Smooth muscle cell of bladder (primary cell): ENCODE results near the gene COX8C. TPM values are rescaled to one million over a fixed set of nuclear protein-coding genes. Genes with fewer than 3 reads are reported as not detected.

Experiments
- total RNA-seq: library from RNA; depleted of rRNA; stranded (reverse); fragments of >200 nt; gene quantifications from 2 replicates; pipeline ENCODE4 v1.2.3, GENCODE V29; 2014

COX8C gene, protein sequence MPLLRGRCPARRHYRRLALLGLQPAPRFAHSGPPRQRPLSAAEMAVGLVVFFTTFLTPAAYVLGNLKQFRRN
- not detected in 2 replicates for total RNA-seq

DNA sequence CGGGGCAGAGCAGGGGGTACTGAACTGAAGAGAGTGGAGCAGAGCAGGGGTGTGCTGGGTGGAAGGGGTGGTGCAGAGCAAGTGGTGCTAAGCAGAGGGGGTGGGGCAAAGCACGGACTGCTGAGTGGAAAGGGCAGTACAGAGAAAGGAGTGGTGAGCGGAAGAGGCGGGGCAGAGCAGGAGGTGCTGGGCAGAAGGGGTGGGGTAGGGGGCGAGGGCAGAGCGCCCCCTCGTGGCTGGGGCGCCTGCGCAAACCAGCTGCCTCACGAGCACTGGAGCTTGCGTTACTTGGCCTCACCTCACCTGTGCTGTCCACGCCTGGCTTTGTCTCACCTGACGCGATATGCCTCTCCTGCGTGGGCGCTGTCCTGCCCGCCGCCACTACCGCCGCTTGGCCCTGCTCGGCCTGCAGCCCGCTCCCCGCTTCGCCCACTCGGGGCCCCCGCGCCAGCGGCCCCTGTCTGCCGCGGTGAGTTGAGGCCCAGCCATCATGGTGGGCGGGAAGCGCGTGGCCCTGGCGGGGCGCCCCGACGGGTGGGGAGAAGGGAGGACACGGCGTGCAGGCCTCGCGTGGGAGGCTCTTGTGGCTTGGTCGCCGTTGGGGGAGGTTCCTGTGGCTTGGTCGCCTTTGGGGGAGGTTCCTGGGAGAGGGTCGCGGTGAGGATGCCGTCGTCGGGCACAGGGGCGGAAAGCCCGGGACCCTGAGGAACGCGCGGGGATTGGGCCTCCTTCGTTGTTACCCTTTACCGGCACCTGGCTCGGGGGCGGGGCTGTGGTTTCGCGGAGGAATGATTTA lies at the start of gene COX8C:
Gene COX8C, plus strand, starts transcription at position 257 of the 796 bp plus-strand sequence. Its CDS starts 87 bp downstream, at position 344.

DNA sequence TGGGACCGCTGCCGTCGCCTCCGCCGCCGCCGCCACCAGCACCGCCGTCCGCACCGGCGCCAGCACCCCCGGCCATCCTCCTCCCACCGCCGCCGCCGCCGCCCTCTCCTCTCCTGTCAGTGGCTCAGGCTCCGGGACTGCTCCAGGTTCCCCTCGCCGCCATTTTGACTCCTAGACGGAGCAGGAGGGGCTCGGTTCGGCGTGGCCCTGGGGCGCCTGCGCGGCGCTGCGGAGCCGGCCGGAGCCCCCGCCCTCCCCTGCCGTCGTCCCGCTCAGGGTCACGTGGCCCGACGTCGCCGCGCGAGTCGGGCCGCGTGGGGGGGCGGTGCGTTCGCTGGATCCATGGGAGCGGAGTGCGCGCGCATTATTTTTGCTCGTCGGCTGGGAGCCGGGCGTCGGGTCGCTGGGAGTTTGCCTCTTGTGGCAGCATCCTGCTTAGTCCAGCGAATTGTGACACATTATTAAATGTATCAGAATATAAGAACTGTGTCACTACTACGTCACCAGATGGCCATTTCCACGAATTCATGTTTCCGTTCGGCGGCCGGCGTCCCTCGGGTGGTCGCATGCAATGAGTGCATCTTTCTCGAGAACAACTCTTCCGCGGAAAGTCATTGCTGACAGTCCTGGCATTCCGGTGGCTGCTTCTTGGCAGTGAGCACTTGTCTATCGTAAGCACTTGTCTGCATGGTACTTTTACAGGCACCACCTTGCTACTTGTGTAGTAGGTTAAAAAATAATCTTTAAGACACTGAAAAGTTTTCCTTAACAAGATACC lies 13.9 kb upstream of the COX8C start, which contains the start of gene BTBD7:
Gene BTBD7, minus strand, starts transcription at position 184 of the 778 bp plus-strand sequence. CDS start 36,985 bp downstream, outside the sequence.

Other genes starting within 250 kb of the COX8C start
- 7.3 and 9.4 TPM in 2 replicates for gene ITPK1, start 231.3 kb upstream of the COX8C start, total RNA-seq
- 11.4 and 11.9 TPM in 2 replicates for gene MOAP1, start 162.3 kb upstream of the COX8C start, total RNA-seq
- gene LYSET, start 161.9 kb upstream of the COX8C start, total RNA-seq, result 5.4 and 7.5 TPM in 2 replicates
- 10.5 and 12.4 TPM in 2 replicates for gene GON7, start 140.1 kb upstream of the COX8C start, total RNA-seq
- 18.1 and 18.2 TPM in 2 replicates for gene UBR7, start 139.9 kb upstream of the COX8C start, total RNA-seq
- 18.1 and 24.9 TPM in 2 replicates for gene BTBD7, start 14.1 kb upstream of the COX8C start, total RNA-seq
- gene UNC79, start 83.8 kb downstream of the COX8C start, total RNA-seq, result under 0.01 and 0.18 TPM in 2 replicates